ENCODE data around the gene RALA.

- no peak for TF ChIP-seq CTCF (IDR thresholded peaks at IDR 0.05; ENCODE audit: low read depth, low read length, missing input control)
- TF ChIP-seq, protein P1, sequence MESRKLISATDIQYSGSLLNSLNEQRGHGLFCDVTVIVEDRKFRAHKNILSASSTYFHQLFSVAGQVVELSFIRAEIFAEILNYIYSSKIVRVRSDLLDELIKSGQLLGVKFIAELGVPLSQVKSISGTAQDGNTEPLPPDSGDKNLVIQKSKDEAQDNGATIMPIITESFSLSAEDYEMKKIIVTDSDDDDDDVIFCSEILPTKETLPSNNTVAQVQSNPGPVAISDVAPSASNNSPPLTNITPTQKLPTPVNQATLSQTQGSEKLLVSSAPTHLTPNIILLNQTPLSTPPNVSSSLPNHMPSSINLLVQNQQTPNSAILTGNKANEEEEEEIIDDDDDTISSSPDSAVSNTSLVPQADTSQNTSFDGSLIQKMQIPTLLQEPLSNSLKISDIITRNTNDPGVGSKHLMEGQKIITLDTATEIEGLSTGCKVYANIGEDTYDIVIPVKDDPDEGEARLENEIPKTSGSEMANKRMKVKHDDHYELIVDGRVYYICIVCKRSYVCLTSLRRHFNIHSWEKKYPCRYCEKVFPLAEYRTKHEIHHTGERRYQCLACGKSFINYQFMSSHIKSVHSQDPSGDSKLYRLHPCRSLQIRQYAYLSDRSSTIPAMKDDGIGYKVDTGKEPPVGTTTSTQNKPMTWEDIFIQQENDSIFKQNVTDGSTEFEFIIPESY (IDR thresholded peaks at IDR 0.05): no peak
- TF ChIP-seq RAD21 (IDR thresholded peaks at IDR 0.05): no peak
These were observed 97.2 kb downstream of the RALA start for GRCh38 chr7:39720586-39720985.

Data from liver (tissue), 3 donors.